Measurements from ENCODE around the gene ABHD3.

DNA sequence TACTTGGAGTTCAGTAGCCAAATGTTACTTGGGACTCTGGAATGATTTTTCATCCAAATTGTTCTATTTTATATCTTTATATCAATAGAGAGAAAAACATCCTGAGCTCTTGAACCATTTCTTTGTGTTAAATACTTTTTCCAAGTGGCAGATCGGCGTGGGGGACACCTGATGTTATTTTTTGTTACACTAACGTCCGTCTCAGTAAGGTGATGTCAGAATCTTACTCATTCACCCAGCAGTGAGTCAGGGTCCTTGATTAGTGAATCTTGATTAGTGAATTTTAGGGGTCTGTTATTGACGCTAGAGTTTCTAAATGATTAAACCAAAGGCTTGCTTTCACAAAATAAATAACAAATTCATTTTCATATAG is 37.7 kb upstream of the ABHD3 start:
- TF ChIP-seq, protein P1, sequence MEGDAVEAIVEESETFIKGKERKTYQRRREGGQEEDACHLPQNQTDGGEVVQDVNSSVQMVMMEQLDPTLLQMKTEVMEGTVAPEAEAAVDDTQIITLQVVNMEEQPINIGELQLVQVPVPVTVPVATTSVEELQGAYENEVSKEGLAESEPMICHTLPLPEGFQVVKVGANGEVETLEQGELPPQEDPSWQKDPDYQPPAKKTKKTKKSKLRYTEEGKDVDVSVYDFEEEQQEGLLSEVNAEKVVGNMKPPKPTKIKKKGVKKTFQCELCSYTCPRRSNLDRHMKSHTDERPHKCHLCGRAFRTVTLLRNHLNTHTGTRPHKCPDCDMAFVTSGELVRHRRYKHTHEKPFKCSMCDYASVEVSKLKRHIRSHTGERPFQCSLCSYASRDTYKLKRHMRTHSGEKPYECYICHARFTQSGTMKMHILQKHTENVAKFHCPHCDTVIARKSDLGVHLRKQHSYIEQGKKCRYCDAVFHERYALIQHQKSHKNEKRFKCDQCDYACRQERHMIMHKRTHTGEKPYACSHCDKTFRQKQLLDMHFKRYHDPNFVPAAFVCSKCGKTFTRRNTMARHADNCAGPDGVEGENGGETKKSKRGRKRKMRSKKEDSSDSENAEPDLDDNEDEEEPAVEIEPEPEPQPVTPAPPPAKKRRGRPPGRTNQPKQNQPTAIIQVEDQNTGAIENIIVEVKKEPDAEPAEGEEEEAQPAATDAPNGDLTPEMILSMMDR (optimal IDR thresholded peaks at IDR 0.05 in 1 of 3, IDR thresholded peaks at IDR 0.05 in 1 of 3, conservative IDR thresholded peaks at IDR 0.05 in 1 of 3; ENCODE audit: extremely low read depth in 1 of 3, insufficient read depth in 2 of 3, low read length in 3 of 3), result no peak
- no peak for TF ChIP-seq EZH2 (IDR thresholded peaks at IDR 0.05; ENCODE audit: low read length)
